Putamen (tissue), 1 donor: ENCODE results near the gene PRDM1.
"Not testable (repeated sequence)": the region's sequence is repeated elsewhere in the genome, so short reads cannot be mapped to it uniquely, and the experiment has no call there.

Experiments
- DNase-seq: peaks from one replicate; pipeline ENCODE4 v3.0.0-alpha.2; 2016; ENCODE audit warnings: low spot score

The PRDM1 gene

GRCh38 chr6:106136845-106137244, 50.7 kb downstream of the PRDM1 start:
- no peak for DNase-seq

- no peak for DNase-seq
Measured at GRCh38 chr6:106138151-106138550, 52.0 kb downstream of the PRDM1 start.

DNA sequence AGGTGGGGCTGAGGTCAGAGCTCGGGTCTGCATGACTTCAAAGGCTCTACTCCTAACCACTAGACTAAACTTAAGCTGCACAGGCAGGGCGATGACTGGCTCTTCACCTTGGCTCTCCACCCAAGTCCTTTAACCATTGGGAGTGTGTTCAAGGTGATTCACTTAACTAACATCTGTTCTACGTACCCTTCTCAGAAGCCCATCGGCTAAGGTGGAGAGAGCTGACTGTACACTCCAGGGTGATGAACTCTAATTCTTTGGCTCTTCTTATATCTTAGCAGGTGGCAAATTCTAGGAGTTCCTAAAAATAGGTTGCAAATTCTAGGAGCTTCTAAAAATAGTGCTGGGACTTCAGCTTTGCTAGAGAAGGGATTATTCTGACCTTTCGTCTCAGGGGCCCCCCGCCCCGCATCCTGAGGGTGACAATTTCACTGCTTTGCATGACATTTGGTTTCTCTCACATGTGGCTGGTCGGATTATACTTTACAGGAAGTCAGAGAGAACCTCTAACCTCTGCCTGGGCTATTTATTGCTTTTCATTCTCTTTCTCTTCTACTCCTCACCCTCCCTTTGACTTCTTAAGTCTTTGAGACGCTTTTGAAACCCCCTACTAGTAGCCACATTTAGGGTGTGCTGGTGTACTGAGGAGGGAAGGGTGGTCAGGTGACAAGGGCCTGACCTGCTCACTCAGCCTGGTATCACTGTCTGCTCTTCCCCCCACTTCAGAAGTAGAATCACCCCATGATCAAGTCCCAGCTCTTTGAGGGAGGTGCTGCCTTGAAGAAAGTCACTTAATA, 55.5 kb downstream of the PRDM1 start:
- no peak for DNase-seq

- no peak for DNase-seq
Measured at GRCh38 chr6:106142876-106143431, 56.8 kb downstream of the PRDM1 start.

DNA sequence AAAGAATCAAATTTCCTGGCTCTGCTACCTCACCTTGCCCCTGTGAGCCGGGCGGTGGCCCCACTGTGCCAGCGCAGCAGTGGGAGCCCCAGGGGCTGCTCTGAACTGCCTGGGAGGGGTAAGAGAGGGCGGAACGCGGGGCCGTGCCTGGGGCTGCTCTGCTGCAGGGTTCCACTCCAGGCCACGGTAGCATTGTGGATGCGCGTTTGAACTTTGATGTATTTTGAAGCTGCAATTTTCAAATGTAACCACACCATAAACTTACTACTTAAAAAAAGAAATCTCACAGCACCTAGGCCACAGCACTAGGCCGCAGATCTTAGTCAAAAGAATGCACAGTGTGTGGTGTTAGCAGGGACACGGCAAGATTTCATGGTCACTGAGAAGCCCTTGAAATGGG, 57.5 kb downstream of the PRDM1 start:
- DNase-seq, result no peak

DNA sequence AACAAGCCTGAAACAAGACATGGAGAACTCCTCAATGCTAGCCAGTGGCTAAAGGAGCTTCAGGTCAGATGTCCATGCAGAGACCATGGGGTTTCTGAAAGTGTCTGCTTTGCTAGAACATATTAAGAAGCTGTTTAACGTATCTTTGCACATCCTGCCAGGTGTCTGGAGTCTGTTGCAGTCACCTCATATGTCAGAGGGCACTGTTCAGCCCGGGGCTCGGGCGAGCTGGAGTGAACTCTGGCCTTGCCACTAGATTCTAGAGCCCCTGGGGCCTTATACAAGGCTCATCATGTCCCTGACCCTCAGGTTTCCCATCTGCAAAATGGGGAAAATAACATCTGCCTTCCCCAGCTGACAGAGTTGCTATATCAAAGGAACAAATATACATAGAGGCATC, 59.0 kb downstream of the PRDM1 start:
- no peak for DNase-seq

GRCh38 chr6:106145741-106146227, 59.6 kb downstream of the PRDM1 start:
- DNase-seq, result no peak

DNA sequence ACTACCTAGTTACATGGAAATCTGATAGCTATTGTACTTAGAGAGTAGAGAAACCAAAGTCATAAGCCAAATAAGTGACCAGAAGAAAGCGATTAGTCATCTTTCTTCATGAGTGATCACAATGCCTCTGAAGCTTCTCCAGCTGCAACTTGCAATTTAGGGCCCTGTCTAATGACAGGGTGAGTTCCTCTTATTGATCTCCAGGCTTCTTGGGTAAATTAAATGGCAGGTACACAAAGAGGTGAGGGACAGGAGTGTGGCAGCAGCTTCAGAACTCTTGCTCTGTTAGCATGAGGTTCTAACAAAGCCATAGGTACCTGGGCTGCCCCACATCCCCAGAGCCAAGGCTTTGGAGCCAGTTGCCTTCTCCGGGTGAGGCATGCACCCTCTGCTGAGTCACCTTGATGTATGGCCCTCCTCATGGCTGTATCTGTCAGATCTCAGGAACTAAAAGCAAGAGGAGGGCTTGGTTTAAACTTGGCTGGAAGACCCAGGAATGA, 60.8 kb downstream of the PRDM1 start:
- no peak for DNase-seq

DNA sequence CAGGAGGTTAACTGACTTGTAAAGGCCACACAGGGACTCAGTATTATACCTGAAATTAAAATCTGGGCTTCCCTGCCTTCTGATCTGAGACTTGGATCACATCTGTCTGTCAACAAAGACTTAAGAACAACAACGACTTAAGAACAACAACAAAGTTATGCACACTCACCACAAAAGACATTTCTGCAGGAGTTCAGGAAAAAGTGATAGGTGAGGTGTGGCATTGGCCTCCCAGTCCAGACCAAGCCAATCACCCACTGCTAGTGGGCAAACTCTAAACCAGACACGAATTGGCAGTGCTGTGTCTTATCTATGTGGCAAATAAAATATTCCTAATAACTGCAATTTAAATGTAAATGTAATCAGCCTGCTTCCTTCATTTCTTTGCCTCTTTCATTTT, 61.3 kb downstream of the PRDM1 start:
- DNase-seq, result no peak

- DNase-seq, result no peak
Measured at GRCh38 chr6:106149472-106150069, 63.4 kb downstream of the PRDM1 start.

- not testable (repeated sequence) for DNase-seq
Measured at GRCh38 chr6:106152476-106152875, 66.3 kb downstream of the PRDM1 start.

DNA sequence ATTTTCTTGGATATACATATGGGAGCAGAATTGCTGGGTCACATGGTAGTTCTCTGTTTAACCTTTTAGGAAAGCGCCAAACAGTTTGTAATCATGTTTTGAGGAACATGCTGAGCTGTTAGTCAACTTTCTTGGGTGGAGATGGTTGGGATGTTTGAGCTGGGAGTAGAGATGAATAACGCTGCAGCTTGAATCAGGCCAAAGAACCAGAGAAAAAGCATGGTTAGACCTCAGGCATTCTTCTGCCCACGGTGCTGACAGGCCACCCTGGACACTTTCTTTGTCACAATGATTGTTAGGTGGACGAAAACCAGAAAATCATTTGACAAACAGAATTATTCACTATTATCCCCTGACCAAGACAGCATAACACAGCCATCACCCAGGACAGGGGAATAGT, 66.8 kb downstream of the PRDM1 start:
- no peak for DNase-seq

DNA sequence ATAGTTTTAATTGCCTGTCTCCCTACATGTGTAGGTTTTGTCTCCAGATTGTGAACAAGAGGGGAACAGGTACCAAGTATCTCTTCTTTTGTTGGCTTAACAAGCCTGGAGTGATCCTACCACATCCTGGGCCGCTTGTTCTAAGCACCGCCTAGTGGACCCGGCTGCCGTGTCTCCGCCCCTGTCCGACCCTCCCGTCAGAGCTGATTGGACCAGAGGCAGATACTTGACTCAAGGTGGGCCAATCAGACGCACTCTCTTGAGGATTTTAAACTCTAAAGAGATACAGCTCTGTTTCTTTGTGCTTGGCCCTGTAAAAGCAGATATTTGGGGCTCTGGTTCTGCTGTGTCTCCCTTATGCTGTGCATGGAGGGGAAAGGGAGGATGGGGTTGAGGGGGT, 68.2 kb downstream of the PRDM1 start:
- no peak for DNase-seq

DNA sequence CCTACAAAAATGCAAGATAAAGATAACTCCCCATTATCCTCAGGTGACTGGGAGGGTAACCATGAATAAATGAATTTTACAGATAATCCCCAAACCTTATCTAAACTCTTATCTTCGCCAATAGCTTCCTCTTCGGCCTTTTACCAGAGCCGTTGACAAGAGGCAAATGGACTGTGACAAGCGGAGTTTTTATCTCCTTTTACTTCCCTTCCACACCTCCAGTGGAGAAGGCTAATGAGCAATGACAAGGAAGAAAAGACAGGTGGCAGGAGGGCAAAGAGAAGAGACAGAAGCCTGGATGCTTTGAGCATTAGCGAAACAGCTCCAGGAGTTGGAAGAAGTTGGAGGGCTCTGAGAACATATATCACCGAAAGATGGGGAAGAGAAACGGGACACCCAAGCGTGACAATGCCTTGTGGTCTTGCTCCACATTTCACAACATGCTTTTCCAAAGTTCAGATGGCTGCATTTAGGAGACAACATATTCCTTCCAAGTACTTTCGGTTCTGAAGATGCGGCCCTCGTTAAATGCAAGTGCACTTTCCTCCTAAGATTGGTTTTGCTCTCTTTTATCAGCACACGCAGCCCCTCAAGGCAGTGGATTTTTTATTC, 69.2 kb downstream of the PRDM1 start:
- no peak for DNase-seq

DNA sequence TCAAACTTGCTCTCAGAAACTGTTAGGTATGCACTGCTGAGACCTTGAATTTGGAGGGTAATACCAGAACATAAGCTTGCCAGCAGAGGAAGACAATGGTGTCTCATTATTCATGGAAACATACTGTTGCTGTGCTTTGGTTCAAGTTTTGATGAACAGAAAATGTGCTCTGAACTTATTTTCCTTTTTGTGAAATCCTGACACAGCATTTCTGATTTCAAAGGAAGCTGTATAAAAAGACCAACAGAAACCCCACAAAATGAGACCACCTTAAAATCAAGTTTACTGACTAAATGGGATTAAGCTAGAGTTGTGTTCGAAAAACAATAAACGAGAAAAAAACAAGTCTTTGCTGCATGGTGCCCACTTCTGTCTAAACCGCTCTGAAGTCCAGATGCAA, 70.3 kb downstream of the PRDM1 start:
- DNase-seq, result no peak

GRCh38 chr6:106156863-106157262, 70.7 kb downstream of the PRDM1 start:
- DNase-seq, result no peak

GRCh38 chr6:106158816-106159215, 72.7 kb downstream of the PRDM1 start:
- no peak for DNase-seq
